ENCODE measurements around the gene MDFIC2. TPM values are rescaled to one million over a fixed set of nuclear protein-coding genes. Genes with fewer than 3 reads are reported as not detected.

The MDFIC2 gene
- total and polyA plus RNA-seq, 2 experiments from 2014 or later = not detected

GRCh38 chr3:70179111-70179510 is 133.3 kb downstream of the MDFIC2 start:
- WGBS, 2 experiments (ENCODE audit: low coverage in 1 of 2, low lambda C conversion rate in 2 of 2, missing lambda C conversion rate in 2 of 2) = 25 to 28% methylated on average over 3 of the region's 3 CpGs
- no peaks in the 10 kb centered on the region for H3K4me1 ChIP-seq (ENCODE audit: insufficient read depth)

GRCh38 chr3:70177881-70178645 is 134.4 kb downstream of the MDFIC2 start:
- in situ Hi-C loops (cut with MboI) = no loop called here
- Histone ChIP-seq H4K20me1 (ENCODE audit: insufficient read depth) (no peaks in the 10 kb centered on the region), H3K4me1 (ENCODE audit: insufficient read depth) (no peaks in the 10 kb centered on the region), H3K9me2 (ENCODE audit: insufficient read depth) (no peaks in the 10 kb centered on the region), H3K27ac (no peak overlapping the region), H3K79me2 (ENCODE audit: insufficient read depth) (no peaks in the 10 kb centered on the region), H3F3A (ENCODE audit: insufficient read depth) (no peaks in the 10 kb centered on the region), H2AFZ (no peak overlapping the region), H3K9me3 (ENCODE audit: low read depth) (no peaks in the 10 kb centered on the region), H3K4me3 (no peak overlapping the region), H3K27me3 (replicated peaks; ENCODE audit: insufficient read depth) (0 out of 2 replicates have a peak, but pooled peaks cover 3% of the 10 kb centered on the region), H3K4me2 (ENCODE audit: unreplicated experiment) (no peak overlapping the region), H3K9ac (no peak overlapping the region), H3K36me3 (ENCODE audit: low read depth) (no peaks in the 10 kb centered on the region)
- TF ChIP-seq EZH2 (IDR thresholded peaks at IDR 0.05; ENCODE audit: insufficient read depth, poor library complexity, severe bottlenecking) = no peak
- TF ChIP-seq EZH2phosphoT487 (IDR thresholded peaks at IDR 0.05; ENCODE audit: insufficient read depth, low read depth) = no peak
- WGBS, 2 experiments (ENCODE audit: low coverage in 1 of 2, low lambda C conversion rate in 2 of 2, missing lambda C conversion rate in 2 of 2) = 39 to 50% methylated on average over 8 of the region's 8 CpGs
- DNase-seq = no peak

More at GRCh38 chr3:70179111-70179510, 133.3 kb downstream of the MDFIC2 start:
- no peaks in the 10 kb centered on the region for H3F3A ChIP-seq (ENCODE audit: insufficient read depth)
- H3K27ac ChIP-seq = no peak overlapping the region
- no peak for DNase-seq
- no peaks in the 10 kb centered on the region for H3K9me2 ChIP-seq (ENCODE audit: insufficient read depth)
- no peak overlapping the region for H3K9ac ChIP-seq
- no peak overlapping the region for H3K4me2 ChIP-seq (ENCODE audit: unreplicated experiment)
- no peak for TF ChIP-seq EZH2phosphoT487 (IDR thresholded peaks at IDR 0.05; ENCODE audit: insufficient read depth, low read depth)
- no peaks in the 10 kb centered on the region for H3K79me2 ChIP-seq (ENCODE audit: insufficient read depth)
- H3K9me3 ChIP-seq (ENCODE audit: low read depth) = no peaks in the 10 kb centered on the region
- H2AFZ ChIP-seq = no peak overlapping the region
- H4K20me1 ChIP-seq (ENCODE audit: insufficient read depth) = no peaks in the 10 kb centered on the region
- H3K4me3 ChIP-seq = no peak overlapping the region
- no peaks in the 10 kb centered on the region for H3K36me3 ChIP-seq (ENCODE audit: low read depth)
- H3K27me3 ChIP-seq (replicated peaks; ENCODE audit: insufficient read depth) = 0 out of 2 replicates have a peak, but pooled peaks cover 3% of the 10 kb centered on the region
- in situ Hi-C loops (cut with MboI) = no loop called here

DNA sequence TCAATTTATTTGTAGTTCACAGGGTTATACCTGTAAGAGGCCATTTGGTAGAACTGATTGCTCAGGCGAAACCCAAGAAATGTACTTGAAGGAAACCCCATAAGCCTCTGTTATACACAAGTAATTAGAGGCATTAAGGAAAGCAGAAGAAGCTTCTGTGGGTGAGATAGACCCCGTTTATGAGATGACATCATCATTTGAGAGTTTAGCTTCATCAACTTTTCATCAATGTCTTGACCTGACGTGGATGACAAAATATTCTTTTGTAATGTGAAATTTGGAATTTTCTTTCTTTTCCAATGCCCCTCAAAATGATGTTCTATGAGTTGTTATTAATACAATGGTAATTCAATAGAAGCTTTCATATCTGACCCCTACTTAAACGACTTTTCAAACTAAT is 136.2 kb downstream of the MDFIC2 start:
- no peak overlapping the region for H3K4me2 ChIP-seq (ENCODE audit: unreplicated experiment)
- no peaks in the 10 kb centered on the region for H3F3A ChIP-seq (ENCODE audit: insufficient read depth)
- WGBS, 2 experiments (ENCODE audit: low coverage in 1 of 2, low lambda C conversion rate in 2 of 2, missing lambda C conversion rate in 2 of 2) = 15% methylated on average over 4 of the region's 4 CpGs
- H4K20me1 ChIP-seq (ENCODE audit: insufficient read depth) = no peaks in the 10 kb centered on the region
- TF ChIP-seq EZH2 (IDR thresholded peaks at IDR 0.05; ENCODE audit: insufficient read depth, poor library complexity, severe bottlenecking) = no peak
- TF ChIP-seq EZH2phosphoT487 (IDR thresholded peaks at IDR 0.05; ENCODE audit: insufficient read depth, low read depth) = no peak
- in situ Hi-C loops (cut with MboI) = no loop called here
- no peaks in the 10 kb centered on the region for H3K36me3 ChIP-seq (ENCODE audit: low read depth)
- H3K9me2 ChIP-seq (ENCODE audit: insufficient read depth) = no peaks in the 10 kb centered on the region
- no peaks in the 10 kb centered on the region for H3K4me1 ChIP-seq (ENCODE audit: insufficient read depth)
- no peak overlapping the region for H3K4me3 ChIP-seq
- no peak overlapping the region for H2AFZ ChIP-seq
- no peaks in the 10 kb centered on the region for H3K27me3 ChIP-seq (replicated peaks; ENCODE audit: insufficient read depth)
- no peak for DNase-seq
- H3K27ac ChIP-seq = no peak overlapping the region
- H3K9ac ChIP-seq = no peak overlapping the region
- no peaks in the 10 kb centered on the region for H3K9me3 ChIP-seq (ENCODE audit: low read depth)
- no peaks in the 10 kb centered on the region for H3K79me2 ChIP-seq (ENCODE audit: insufficient read depth)

- Histone ChIP-seq H3F3A (ENCODE audit: insufficient read depth) (no peaks in the 10 kb centered on the region), H3K79me2 (ENCODE audit: insufficient read depth) (no peaks in the 10 kb centered on the region), H4K20me1 (ENCODE audit: insufficient read depth) (no peaks in the 10 kb centered on the region), H3K4me1 (ENCODE audit: insufficient read depth) (no peaks in the 10 kb centered on the region), H3K9me3 (ENCODE audit: low read depth) (no peaks in the 10 kb centered on the region), H2AFZ (no peak overlapping the region), H3K27ac (no peak overlapping the region), H3K36me3 (ENCODE audit: low read depth) (no peaks in the 10 kb centered on the region), H3K4me2 (ENCODE audit: unreplicated experiment) (no peak overlapping the region), H3K27me3 (replicated peaks; ENCODE audit: insufficient read depth) (no peaks in the 10 kb centered on the region), H3K4me3 (no peak overlapping the region), H3K9ac (no peak overlapping the region), H3K9me2 (ENCODE audit: insufficient read depth) (no peaks in the 10 kb centered on the region)
- no peak for TF ChIP-seq EZH2phosphoT487 (IDR thresholded peaks at IDR 0.05; ENCODE audit: insufficient read depth, low read depth)
- TF ChIP-seq EZH2 (IDR thresholded peaks at IDR 0.05; ENCODE audit: insufficient read depth, poor library complexity, severe bottlenecking) = no peak
- DNase-seq = no peak
- 38 to 44% methylated on average over 1 of the region's 1 CpG for WGBS, 2 experiments (ENCODE audit: low coverage in 1 of 2, low lambda C conversion rate in 2 of 2, missing lambda C conversion rate in 2 of 2)
- in situ Hi-C loops (cut with MboI) = no loop called here
Observed at GRCh38 chr3:70156808-70157207, 155.6 kb downstream of the MDFIC2 start.

Data from GM23248 (cell line).